PC-9 (cell line): Measurements from ENCODE around the gene KARS1. TPM values are rescaled to one million over a fixed set of nuclear protein-coding genes. Genes with fewer than 3 reads are reported as not detected.

Experiments used
- BruUV-seq: library from RNA; stranded (reverse); fragments of 400-500 nt; replicated peaks from 2 replicates; lab custom pipeline; 2021; lab: Mats Ljungman, UMichigan
- CTCF ChIA-PET: fragments of 300-600 bp; sonication (Branson Sonifier 250); formaldehyde crosslinking; loops from one replicate; lab custom pipeline; 2022; ENCODE audit warnings: antibody characterized with exemption; lab: Charles Lee
- POLR2A ChIA-PET: fragments of 300-600 bp; sonication (Branson Sonifier 250); formaldehyde crosslinking; loops from one replicate; lab custom pipeline; 2022; ENCODE audit warnings: antibody characterized with exemption; ENCODE audit not compliant: unreplicated experiment; lab: Charles Lee
- DNase-seq, 2 experiments: peaks; one replicate each; pipeline versions ENCODE4 v3.0.0 to v3.0.0-alpha.2; 2015 to 2022; ENCODE audit warnings: mixed read lengths in 1 of 2
- H2AFZ ChIP-seq: fragments of 200-600 bp; sonication (generic); 2 replicates; pipeline ENCODE4 v1.8.1; 2017; ENCODE audit warnings: antibody characterized with exemption
- H3F3A ChIP-seq: fragments of 200-600 bp; sonication (generic); 2 replicates; pipeline ENCODE4 v1.8.1; 2017; ENCODE audit warnings: antibody characterized with exemption, mild to moderate bottlenecking, low read depth; ENCODE audit not compliant: insufficient read depth
- H3K27ac ChIP-seq: fragments of 200-600 bp; sonication (generic); 2 replicates; pipeline ENCODE4 v1.6.1; 2016; ENCODE audit warnings: mixed run types
- H3K27me3 ChIP-seq: fragments of 200-600 bp; sonication (generic); 2 replicates; pipeline ENCODE4 v1.6.1; 2016; ENCODE audit warnings: low read depth, mixed run types; ENCODE audit not compliant: insufficient read depth
- H3K36me3 ChIP-seq: fragments of 200-600 bp; sonication (generic); 2 replicates; pipeline ENCODE4 v1.6.1; 2016; ENCODE audit warnings: low read depth, mixed run types
- H3K4me1 ChIP-seq: fragments of 200-600 bp; sonication (generic); replicated peaks from 2 replicates; pipeline ENCODE4 v1.6.1; 2016; ENCODE audit warnings: mixed run types; ENCODE audit not compliant: insufficient read depth
- H3K4me2 ChIP-seq: fragments of 200-600 bp; sonication (generic); 2 replicates; pipeline ENCODE4 v1.6.1; 2017; ENCODE audit warnings: mixed run types
- H3K4me3 ChIP-seq: fragments of 200-600 bp; sonication (generic); 2 replicates; pipeline ENCODE4 v1.6.1; 2016; ENCODE audit warnings: mixed run types
- H3K79me2 ChIP-seq: fragments of 200-600 bp; sonication (generic); 2 replicates; pipeline ENCODE4 v1.6.1; 2017; ENCODE audit warnings: low read depth, mixed run types
- H3K9me2 ChIP-seq: fragments of 200-600 bp; sonication (generic); 2 replicates; pipeline ENCODE4 v1.8.1; 2017; ENCODE audit warnings: mild to moderate bottlenecking; ENCODE audit not compliant: insufficient read depth
- H3K9me3 ChIP-seq: fragments of 200-600 bp; sonication (generic); 2 replicates; pipeline ENCODE4 v1.8.1; 2016; ENCODE audit warnings: low read depth; ENCODE audit not compliant: insufficient read depth
- H4K20me1 ChIP-seq: fragments of 200-600 bp; sonication (generic); 2 replicates; pipeline ENCODE4 v1.8.1; 2017; ENCODE audit not compliant: insufficient read depth
- CTCF ChIP-seq: fragments of 200-600 bp; sonication (generic); conservative IDR thresholded peaks from 2 replicates; pipeline ENCODE4 v1.6.1; 2017; ENCODE audit warnings: mixed run types, antibody characterized with exemption, mild to moderate bottlenecking, moderate library complexity
- EZH2 ChIP-seq: fragments of 200-600 bp; sonication (generic); IDR thresholded peaks from 2 replicates; pipeline ENCODE4 v1.8.0; 2017; ENCODE audit warnings: antibody characterized with exemption, low read depth
- intact Hi-C: fragments of 100-400 bp; cut with micrococcal nuclease; formaldehyde crosslinking; loops from one replicate; pipeline ENCODE4 v1.10.0; 2022; ENCODE audit not compliant: unreplicated experiment
- total RNA-seq: library from RNA; stranded (reverse); gene quantifications from 2 replicates; pipeline ENCODE4 v1.2.3, GENCODE V29; 2021

The KARS1 gene
- total RNA-seq, 1 experiment from 2014 or later: 132 TPM

GRCh38 chr16:75682308-75682707 is 34.8 kb upstream of the KARS1 start:
- no peak overlapping the region for H2AFZ ChIP-seq
- H3K4me3 ChIP-seq: no peak overlapping the region
- no peak overlapping the region for H3K27ac ChIP-seq
- H3K36me3 ChIP-seq: no peaks in the 10 kb centered on the region
- H4K20me1 ChIP-seq: no peaks in the 10 kb centered on the region
- H3K9me2 ChIP-seq: no peaks in the 10 kb centered on the region
- POLR2A ChIA-PET: no interaction called here
- intact Hi-C loops: no loop called here
- H3K27me3 ChIP-seq: no peaks in the 10 kb centered on the region; the same call in 1 of the 2 replicates
- no TSS peak for BruUV-seq
- TF ChIP-seq EZH2: no peak
- no peak for TF ChIP-seq CTCF
- H3F3A ChIP-seq: no peaks in the 10 kb centered on the region
- CTCF ChIA-PET: no interaction called here
- H3K4me2 ChIP-seq: no peak overlapping the region
- H3K9me3 ChIP-seq: no peaks in the 10 kb centered on the region; the same call in 1 of the 2 replicates
- no peaks in the 10 kb centered on the region for H3K4me1 ChIP-seq
- no peak for DNase-seq
- H3K79me2 ChIP-seq: no peaks in the 10 kb centered on the region

- H3K36me3 ChIP-seq: no peaks in the 10 kb centered on the region
- H3K27me3 ChIP-seq: no peaks in the 10 kb centered on the region; the same call in 1 of the 2 replicates
- H3K27ac ChIP-seq: no peak overlapping the region
- H3K9me2 ChIP-seq: no peaks in the 10 kb centered on the region
- H3K4me3 ChIP-seq: no peak overlapping the region
- H3K4me2 ChIP-seq: no peak overlapping the region
- intact Hi-C loops: no loop called here
- TF ChIP-seq CTCF: no peak
- TF ChIP-seq EZH2: no peak
- H3K79me2 ChIP-seq: no peaks in the 10 kb centered on the region
- H3F3A ChIP-seq: no peaks in the 10 kb centered on the region
- BruUV-seq: no TSS peak
- H3K9me3 ChIP-seq: no peaks in the 10 kb centered on the region
- ChIA-PET POLR2A (no interaction called here), CTCF (no interaction called here)
- no peak overlapping the region for H2AFZ ChIP-seq
- no peaks in the 10 kb centered on the region for H4K20me1 ChIP-seq
- H3K4me1 ChIP-seq: no peaks in the 10 kb centered on the region
- DNase-seq: no peak
Measured at GRCh38 chr16:75679366-75679765, 31.9 kb upstream of the KARS1 start.

- Histone ChIP-seq H3K4me2 (no peak within 1 kb of the TSS), H3K79me2 (no peaks in the 10 kb centered on the region), H4K20me1 (no peaks in the 10 kb centered on the region), H3K27me3 (no peaks in the 10 kb centered on the region), H3K36me3 (no peaks in the 10 kb centered on the region), H3F3A (no peaks in the 10 kb centered on the region), H3K4me3 (no peak within 1 kb of the TSS), H3K4me1 (no peaks in the 10 kb centered on the region), H2AFZ (no peak within 1 kb of the TSS), H3K9me3 (no peaks in the 10 kb centered on the region), H3K27ac (no peak within 1 kb of the TSS), H3K9me2 (no peaks in the 10 kb centered on the region)
- TF ChIP-seq EZH2 (no peak), CTCF (no peak)
- POLR2A ChIA-PET: no interaction called here
- BruUV-seq: no TSS peak
- DNase-seq: no peak
- intact Hi-C loops: no loop called here
- CTCF ChIA-PET: no interaction called here
Measured at GRCh38 chr16:75676909-75677308, 29.4 kb upstream of the KARS1 start, which contains the start of gene CPHXL2. CPHXL2 (minus strand) TSS chr16:75677009; CDS start chr16:75676999, 10 bp downstream.
